Fibroblast of lung (primary cell): ENCODE measurements around the gene MRPS11. TPM values are rescaled to one million over a fixed set of nuclear protein-coding genes. Genes with fewer than 3 reads are reported as not detected.

ENCODE experiments used
- DNase-seq, 2 donors: peaks; one replicate each; pipeline versions ENCODE4 v3.0.0 to v3.0.0-alpha.2; 2010; ENCODE audit warnings: low read depth in 2 of 2
- H2AFZ ChIP-seq: 2 replicates; pipeline ENCODE4 v1.5.1; 2012; ENCODE audit warnings: low read length, control low read depth, inconsistent platforms
- H3K27ac ChIP-seq: 2 replicates; pipeline ENCODE4 v1.5.1; 2011; ENCODE audit warnings: low read length, control low read depth; ENCODE audit not compliant: insufficient read depth
- H3K27me3 ChIP-seq: 2 replicates; pipeline ENCODE4 v1.5.1; 2011; ENCODE audit warnings: mild to moderate bottlenecking, low read length; ENCODE audit not compliant: control insufficient read depth, insufficient read depth
- H3K36me3 ChIP-seq: 2 replicates; pipeline ENCODE4 v1.5.1; 2011; ENCODE audit warnings: low read length; ENCODE audit not compliant: control insufficient read depth, insufficient read depth
- H3K4me1 ChIP-seq: 2 replicates; pipeline ENCODE4 v1.5.1; 2011; ENCODE audit warnings: low read length; ENCODE audit not compliant: control insufficient read depth, insufficient read depth; ENCODE audit errors: extremely low read depth
- H3K4me2 ChIP-seq: 2 replicates; pipeline ENCODE4 v1.5.1; 2011; ENCODE audit warnings: low read length, control low read depth; ENCODE audit not compliant: insufficient read depth; ENCODE audit errors: extremely low read depth
- H3K4me3 ChIP-seq, 4 experiments: fragments of 200-600 bp in 1 of 4; sonication (generic) in 1 of 4; replicated peaks in 1 of 4; 2 replicates each; pipeline ENCODE4 v1.5.1; 2011 to 2016; ENCODE audit warnings: low read length in 4 of 4, low read depth in 3 of 4, mild to moderate bottlenecking in 3 of 4, control low read depth in 2 of 4, inconsistent platforms in 1 of 4, mixed read lengths in 1 of 4; ENCODE audit not compliant: insufficient read depth in 1 of 4; ENCODE audit errors: control extremely low read depth in 1 of 4
- H3K79me2 ChIP-seq: 2 replicates; pipeline ENCODE4 v1.5.1; 2012; ENCODE audit warnings: mild to moderate bottlenecking, low read length, inconsistent platforms; ENCODE audit not compliant: control insufficient read depth, insufficient read depth
- H3K9ac ChIP-seq: 2 replicates; pipeline ENCODE4 v1.5.1; 2011; ENCODE audit warnings: mild to moderate bottlenecking, low read length, control low read depth; ENCODE audit not compliant: insufficient read depth
- H3K9me3 ChIP-seq: 2 replicates; pipeline ENCODE4 v1.5.1; 2012; ENCODE audit warnings: low read depth, low read length; ENCODE audit not compliant: control insufficient read depth, insufficient read depth
- H4K20me1 ChIP-seq: 2 replicates; pipeline ENCODE4 v1.5.1; 2011; ENCODE audit warnings: low read length; ENCODE audit not compliant: control insufficient read depth, insufficient read depth; ENCODE audit errors: extremely low read depth
- EZH2 ChIP-seq: IDR thresholded peaks from 2 replicates; pipeline ENCODE4 v1.5.1; 2012; ENCODE audit warnings: low read length, control low read depth, mild to moderate bottlenecking; ENCODE audit errors: missing control alignments
- polyA plus RNA-seq, 2 donors: library from polyadenylated mRNA; depleted of rRNA in 1 of 2; stranded (reverse) in 1 of 2; unstranded in 1 of 2; fragments of >200 nt; gene quantifications; 2 replicates each; pipeline ENCODE4 v1.2.1, GENCODE V29; 2011 to 2012; ENCODE audit warnings: missing spikeins in 1 of 2
- total RNA-seq: library from RNA; depleted of rRNA; stranded (reverse); fragments of >200 nt; gene quantifications from 2 replicates; pipeline ENCODE4 v1.2.1, GENCODE V29; 2014
- TF ChIP-seq, protein P1 (sequence below), 2 donors: IDR thresholded peaks in 1 of 2; conservative IDR thresholded peaks in 1 of 2; 1 replicate in 1 of 2; 2 replicates in 1 of 2; pipeline ENCODE4 v1.5.1; 2011 to 2012; ENCODE audit warnings: low read length in 2 of 2, control low read depth in 1 of 2, inconsistent platforms in 1 of 2, low read depth in 1 of 2, mild to moderate bottlenecking in 1 of 2

The MRPS11 gene
- total and polyA plus RNA-seq, 2 donors (not counting 1 experiment from before 2014, with no cell fraction given): 27.1 to 46.4 TPM

DNA sequence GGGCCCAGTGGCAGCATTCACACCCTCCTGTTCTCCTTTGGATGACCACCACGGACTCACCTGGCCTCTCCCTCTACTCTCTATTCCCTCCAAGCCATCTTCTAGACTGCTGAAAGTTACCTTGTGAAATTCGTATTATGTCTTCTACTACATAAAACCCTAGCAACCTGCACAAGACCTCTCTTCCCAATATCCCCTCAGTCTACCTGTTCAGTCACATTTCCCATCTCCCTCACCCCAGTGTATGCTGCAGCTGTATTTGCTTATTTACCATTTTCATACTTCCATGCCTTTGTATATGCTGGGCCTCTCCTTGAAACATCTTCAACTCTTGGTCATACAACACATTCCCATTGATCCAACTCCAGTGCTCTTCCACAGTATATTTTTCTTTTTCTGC, 43.7 kb downstream of the MRPS11 start:
- Histone ChIP-seq H3K9me3 (no peaks in the 10 kb centered on the region), H2AFZ (no peak overlapping the region), H3K36me3 (no peaks in the 10 kb centered on the region), H3K27me3 (no peaks in the 10 kb centered on the region), H3K27ac (no peak overlapping the region), H3K9ac (no peak overlapping the region), H4K20me1 (no peaks in the 10 kb centered on the region), H3K4me2 (no peak overlapping the region), H3K79me2 (no peaks in the 10 kb centered on the region), H3K4me3 (no peak overlapping the region), H3K4me1 (peaks cover 6% of the 10 kb centered on the region)
- TF ChIP-seq, protein P1, sequence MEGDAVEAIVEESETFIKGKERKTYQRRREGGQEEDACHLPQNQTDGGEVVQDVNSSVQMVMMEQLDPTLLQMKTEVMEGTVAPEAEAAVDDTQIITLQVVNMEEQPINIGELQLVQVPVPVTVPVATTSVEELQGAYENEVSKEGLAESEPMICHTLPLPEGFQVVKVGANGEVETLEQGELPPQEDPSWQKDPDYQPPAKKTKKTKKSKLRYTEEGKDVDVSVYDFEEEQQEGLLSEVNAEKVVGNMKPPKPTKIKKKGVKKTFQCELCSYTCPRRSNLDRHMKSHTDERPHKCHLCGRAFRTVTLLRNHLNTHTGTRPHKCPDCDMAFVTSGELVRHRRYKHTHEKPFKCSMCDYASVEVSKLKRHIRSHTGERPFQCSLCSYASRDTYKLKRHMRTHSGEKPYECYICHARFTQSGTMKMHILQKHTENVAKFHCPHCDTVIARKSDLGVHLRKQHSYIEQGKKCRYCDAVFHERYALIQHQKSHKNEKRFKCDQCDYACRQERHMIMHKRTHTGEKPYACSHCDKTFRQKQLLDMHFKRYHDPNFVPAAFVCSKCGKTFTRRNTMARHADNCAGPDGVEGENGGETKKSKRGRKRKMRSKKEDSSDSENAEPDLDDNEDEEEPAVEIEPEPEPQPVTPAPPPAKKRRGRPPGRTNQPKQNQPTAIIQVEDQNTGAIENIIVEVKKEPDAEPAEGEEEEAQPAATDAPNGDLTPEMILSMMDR (conservative IDR thresholded peaks at IDR 0.05 in 1 of 2, IDR thresholded peaks at IDR 0.05 in 1 of 2; ENCODE audit: low read depth in 1 of 2, low read length in 2 of 2): no peak
- DNase-seq: no peak

DNA sequence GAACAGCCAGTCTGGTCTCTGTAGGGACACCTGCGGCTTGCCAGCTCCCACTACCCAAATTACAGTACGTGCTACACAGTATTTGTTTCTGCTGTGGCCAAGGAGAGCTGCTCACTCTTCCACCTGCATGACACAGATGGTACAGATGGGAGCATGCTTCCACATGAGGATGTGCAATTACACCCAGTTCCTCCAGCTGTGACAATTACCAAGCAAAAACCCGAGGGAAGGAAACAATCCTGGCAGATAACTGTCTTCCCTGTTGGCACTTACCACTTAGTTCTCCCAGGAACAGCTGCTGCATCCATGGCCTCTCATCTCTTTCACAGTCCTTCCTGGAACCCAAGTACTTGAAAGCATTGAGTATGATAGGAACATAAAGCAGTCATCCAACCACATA, 44.6 kb downstream of the MRPS11 start:
- Histone ChIP-seq H3K27ac (no peak overlapping the region), H4K20me1 (no peaks in the 10 kb centered on the region), H3K4me2 (no peak overlapping the region), H3K9ac (no peak overlapping the region), H3K27me3 (no peaks in the 10 kb centered on the region), H3K4me1 (peaks cover 6% of the 10 kb centered on the region), H2AFZ (no peak overlapping the region), H3K79me2 (no peaks in the 10 kb centered on the region), H3K9me3 (no peaks in the 10 kb centered on the region), H3K36me3 (no peaks in the 10 kb centered on the region), H3K4me3 (no peak overlapping the region)
- DNase-seq: peak in 1 of 2 donors; percentile 4
- TF ChIP-seq, protein P1 (conservative IDR thresholded peaks at IDR 0.05 in 1 of 2, IDR thresholded peaks at IDR 0.05 in 1 of 2; ENCODE audit: low read depth in 1 of 2, low read length in 2 of 2): no peak
- no peak for TF ChIP-seq EZH2

DNA sequence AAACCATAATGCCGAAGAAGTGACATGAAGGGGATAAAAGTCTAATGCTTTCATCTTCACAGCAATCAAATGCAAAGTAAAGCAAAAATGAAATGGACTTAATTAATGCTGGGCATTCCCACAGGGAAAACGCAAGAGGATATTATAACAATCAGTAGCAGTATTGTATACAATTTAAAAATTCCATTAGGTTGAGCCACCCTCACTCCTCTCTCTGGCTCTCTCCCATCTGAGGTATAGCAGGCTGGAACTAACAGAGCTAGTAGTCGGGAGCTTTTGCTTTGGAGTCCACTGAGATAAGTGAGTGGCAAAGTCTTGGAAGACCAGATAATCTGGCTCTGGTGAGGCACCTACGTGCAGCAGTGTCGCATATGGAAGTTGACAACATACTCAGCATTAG, 45.1 kb downstream of the MRPS11 start:
- Histone ChIP-seq H3K9ac (no peak overlapping the region), H3K27me3 (no peaks in the 10 kb centered on the region), H2AFZ (no peak overlapping the region), H3K36me3 (no peaks in the 10 kb centered on the region), H3K4me1 (peaks cover 6% of the 10 kb centered on the region), H3K9me3 (no peaks in the 10 kb centered on the region), H3K4me3 (no peak overlapping the region), H3K4me2 (peak overlapping the region; percentile 23), H3K27ac (no peak overlapping the region), H3K79me2 (no peaks in the 10 kb centered on the region), H4K20me1 (no peaks in the 10 kb centered on the region)
- peak; percentile 5 to 51 for DNase-seq
- TF ChIP-seq, protein P1 (conservative IDR thresholded peaks at IDR 0.05 in 1 of 2, IDR thresholded peaks at IDR 0.05 in 1 of 2; ENCODE audit: low read depth in 1 of 2, low read length in 2 of 2): no peak
- TF ChIP-seq EZH2: no peak
